ENCODE results near the gene C6orf47.
"Not testable (repeated sequence)": the region's sequence is repeated elsewhere in the genome, so short reads cannot be mapped to it uniquely, and the experiment has no call there.

Gene C6orf47

GRCh38 chr6:31660381-31661261, at the start of gene C6orf47:
C6orf47 (minus strand) TSS chr6:31660778; CDS start chr6:31659947, 831 bp downstream.
- DNase-seq (ENCODE audit: low read depth in 2 of 2): peak; percentile 37 to 42

- DNase-seq (ENCODE audit: low read depth in 2 of 2): not testable (repeated sequence)
Measured at GRCh38 chr6:31709157-31709556, 48.6 kb upstream of the C6orf47 start.

GRCh38 chr6:31708224-31708623, 47.6 kb upstream of the C6orf47 start:
- DNase-seq (ENCODE audit: low read depth in 2 of 2): no peak

GRCh38 chr6:31707701-31708100, 47.1 kb upstream of the C6orf47 start:
- no peak for DNase-seq (ENCODE audit: low read depth in 2 of 2)

GRCh38 chr6:31706599-31706998, 46.0 kb upstream of the C6orf47 start, which contains the start of gene LY6G6F:
LY6G6F (plus strand) TSS chr6:31706866; CDS start chr6:31706907, 41 bp downstream.
- DNase-seq (ENCODE audit: low read depth in 2 of 2): no peak

GRCh38 chr6:31705931-31706330, 45.4 kb upstream of the C6orf47 start:
- no peak for DNase-seq (ENCODE audit: low read depth in 2 of 2)

- DNase-seq (ENCODE audit: low read depth in 2 of 2): peak; percentile 94 to 95
Measured at GRCh38 chr6:31702819-31703716, 42.5 kb upstream of the C6orf47 start, which contains the start of gene ABHD16A. ABHD16A (minus strand) TSS chr6:31703324; CDS start chr6:31703281, 43 bp downstream.

- DNase-seq (ENCODE audit: low read depth in 2 of 2): no peak
Measured at GRCh38 chr6:31702405-31702818, 41.8 kb upstream of the C6orf47 start.

GRCh38 chr6:31701666-31702404, 41.3 kb upstream of the C6orf47 start:
- no peak for DNase-seq (ENCODE audit: low read depth in 2 of 2)

GRCh38 chr6:31700740-31701401, 40.3 kb upstream of the C6orf47 start:
- DNase-seq (ENCODE audit: low read depth in 2 of 2): no peak

- DNase-seq (ENCODE audit: low read depth in 2 of 2): no peak
Measured at GRCh38 chr6:31697555-31697954, 37.0 kb upstream of the C6orf47 start.

- no peak for DNase-seq (ENCODE audit: low read depth in 2 of 2)
Measured at GRCh38 chr6:31693535-31693934, 33.0 kb upstream of the C6orf47 start.

- DNase-seq (ENCODE audit: low read depth in 2 of 2): no peak
Measured at GRCh38 chr6:31692886-31693285, 32.3 kb upstream of the C6orf47 start.

- DNase-seq (ENCODE audit: low read depth in 2 of 2): no peak
Measured at GRCh38 chr6:31692353-31692752, 31.8 kb upstream of the C6orf47 start.

- no peak for DNase-seq (ENCODE audit: low read depth in 2 of 2)
Measured at GRCh38 chr6:31691564-31692108, 31.1 kb upstream of the C6orf47 start.

GRCh38 chr6:31691078-31691463, 30.5 kb upstream of the C6orf47 start:
- no peak for DNase-seq (ENCODE audit: low read depth in 2 of 2)

- no peak for DNase-seq (ENCODE audit: low read depth in 2 of 2)
Measured at GRCh38 chr6:31690231-31691077, 29.9 kb upstream of the C6orf47 start.

GRCh38 chr6:31689249-31690110, 28.9 kb upstream of the C6orf47 start:
- no peak for DNase-seq (ENCODE audit: low read depth in 2 of 2)

All from fibroblast of skin of left biceps (primary cell).